OCI-LY7 (cell line): Measurements from ENCODE around the gene FLCN.

Source experiments
- CTCF ChIP-seq: fragments of 200-600 bp; sonication (generic); conservative IDR thresholded peaks from 2 replicates; pipeline ENCODE4 v1.5.1; 2014; ENCODE audit warnings: mild to moderate bottlenecking, antibody characterized with exemption, low read length, moderate library complexity, mixed read lengths
- EZH2phosphoT487 ChIP-seq: fragments of 200-600 bp; sonication (generic); IDR thresholded peaks from 2 replicates; pipeline ENCODE4 v1.6.1; 2018; ENCODE audit warnings: low read depth, borderline replicate concordance, mild to moderate bottlenecking, mixed run types, antibody characterized with exemption, low read length, moderate library complexity, mixed read lengths

GRCh38 chr17:17229416-17230384 is 7.3 kb downstream of the FLCN start:
- TF ChIP-seq CTCF (no peak), EZH2phosphoT487 (no peak)
